HG02642 (cell line): ENCODE results near the gene MN1.

Experiments
- ATAC-seq: cut with Tn5 transposase; IDR thresholded peaks from one replicate; pipeline ENCODE4 v1.9.1; 2021; ENCODE audit warnings: mild to moderate bottlenecking; ENCODE audit not compliant: unreplicated experiment, poor library complexity

The MN1 gene

GRCh38 chr22:27719535-27720227 is 81.9 kb downstream of the MN1 start:
- no peak for ATAC-seq

GRCh38 chr22:27719036-27719347 is 82.6 kb downstream of the MN1 start:
- ATAC-seq, result no peak

GRCh38 chr22:27718186-27719035 is 83.1 kb downstream of the MN1 start:
- no peak for ATAC-seq

- no peak for ATAC-seq
These were observed 84.5 kb downstream of the MN1 start for GRCh38 chr22:27717094-27717493.

DNA sequence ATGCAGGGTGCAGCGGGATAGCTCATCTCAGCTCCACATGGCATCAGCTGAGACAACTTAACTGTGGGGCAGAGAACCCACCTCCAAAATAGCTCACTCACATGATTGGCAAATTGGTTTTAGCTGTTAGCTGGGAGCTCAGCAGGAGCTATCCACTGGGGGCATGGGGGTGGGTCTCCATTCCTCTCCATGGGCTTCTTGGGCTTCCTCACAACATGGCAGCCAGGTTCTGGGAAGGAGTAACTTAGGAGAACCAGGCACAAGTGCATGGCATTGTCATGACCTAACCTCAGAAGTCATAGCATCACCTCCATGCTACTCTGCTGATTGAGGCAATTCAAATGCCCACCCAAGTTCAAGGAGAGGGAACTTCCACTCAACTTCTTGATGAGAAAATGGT is 85.5 kb downstream of the MN1 start:
- no peak for ATAC-seq

- no peak for ATAC-seq
These were observed 86.5 kb downstream of the MN1 start for GRCh38 chr22:27715106-27715505.

DNA sequence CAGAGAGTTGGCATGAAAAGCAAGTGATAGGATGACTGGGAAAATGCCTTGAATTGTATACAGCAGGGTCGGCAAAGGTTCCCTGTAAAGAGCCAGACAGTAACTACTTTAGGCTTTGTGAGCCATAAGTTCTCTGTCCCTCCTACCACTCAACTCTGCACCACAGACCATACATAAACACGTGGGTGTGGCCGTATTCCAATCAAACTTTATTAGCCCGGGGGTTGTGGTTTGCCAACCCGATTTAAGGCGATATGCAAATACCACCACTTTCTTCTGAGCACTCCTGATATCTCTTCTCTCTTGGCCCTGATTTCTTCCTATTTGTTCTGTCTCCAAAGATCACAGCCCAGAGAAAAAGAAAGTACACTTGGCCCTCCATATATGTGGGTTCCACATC is 87.5 kb downstream of the MN1 start:
- ATAC-seq, result no peak

DNA sequence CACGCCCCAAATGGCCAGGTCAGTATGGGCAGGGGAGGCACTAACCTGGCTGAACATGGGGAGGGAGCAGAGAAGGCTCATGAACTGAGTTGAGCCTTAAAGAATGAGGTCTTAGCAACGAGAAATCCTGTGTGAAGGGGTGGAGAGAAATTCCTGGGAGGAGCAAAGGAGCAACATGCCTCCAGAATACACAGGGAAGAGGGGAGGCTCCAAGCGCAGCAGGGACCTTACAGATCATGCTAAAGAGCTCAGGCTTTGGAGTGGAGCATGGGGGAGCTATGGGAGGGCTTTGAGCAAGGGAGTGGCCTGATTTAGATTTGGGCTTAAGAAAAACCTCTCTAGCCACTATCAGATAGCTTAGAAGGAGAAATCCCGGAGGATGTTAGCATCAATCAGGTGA is 88.1 kb downstream of the MN1 start:
- no peak for ATAC-seq

- no peak for ATAC-seq
These were observed 89.8 kb downstream of the MN1 start for GRCh38 chr22:27711756-27712155.

- ATAC-seq, result no peak
These were observed 90.5 kb downstream of the MN1 start for GRCh38 chr22:27711012-27711411.

- no peak for ATAC-seq
These were observed 91.5 kb downstream of the MN1 start for GRCh38 chr22:27709919-27710675.

- no peak for ATAC-seq
These were observed 95.1 kb downstream of the MN1 start for GRCh38 chr22:27706489-27706888.

DNA sequence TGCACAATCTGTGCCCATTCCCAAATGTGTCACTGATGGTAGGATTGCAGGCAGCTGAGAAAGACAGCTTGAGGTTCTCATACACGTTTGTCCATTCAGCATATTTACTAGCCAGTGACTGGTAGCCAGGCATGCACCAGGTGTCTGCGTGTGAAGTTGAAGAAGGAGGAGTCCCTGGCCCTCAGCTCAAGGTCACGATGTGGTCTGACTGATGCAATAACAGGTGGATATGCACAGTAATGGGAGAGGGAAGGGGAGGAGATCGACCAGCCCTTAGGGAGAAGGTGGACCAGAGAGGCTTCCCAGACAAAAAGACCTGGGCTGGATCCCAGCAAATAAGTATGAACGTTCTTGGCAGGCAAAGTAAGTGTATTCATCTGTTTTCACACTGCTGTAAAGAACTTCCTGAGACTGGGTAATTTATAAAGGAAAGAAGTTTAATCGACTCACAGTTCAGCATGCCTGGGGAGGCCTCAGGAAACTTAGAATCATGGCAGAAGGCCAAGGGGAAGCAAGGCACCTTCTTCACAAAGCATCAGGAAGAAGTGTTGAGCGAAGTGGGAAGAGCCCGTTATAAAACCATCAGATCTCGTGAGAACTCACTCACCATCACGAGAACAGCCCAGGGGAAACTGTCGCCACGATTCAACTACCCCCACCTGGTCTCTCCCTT is 96.0 kb downstream of the MN1 start:
- ATAC-seq, result no peak

GRCh38 chr22:27704581-27704980 is 97.0 kb downstream of the MN1 start:
- ATAC-seq, result no peak

DNA sequence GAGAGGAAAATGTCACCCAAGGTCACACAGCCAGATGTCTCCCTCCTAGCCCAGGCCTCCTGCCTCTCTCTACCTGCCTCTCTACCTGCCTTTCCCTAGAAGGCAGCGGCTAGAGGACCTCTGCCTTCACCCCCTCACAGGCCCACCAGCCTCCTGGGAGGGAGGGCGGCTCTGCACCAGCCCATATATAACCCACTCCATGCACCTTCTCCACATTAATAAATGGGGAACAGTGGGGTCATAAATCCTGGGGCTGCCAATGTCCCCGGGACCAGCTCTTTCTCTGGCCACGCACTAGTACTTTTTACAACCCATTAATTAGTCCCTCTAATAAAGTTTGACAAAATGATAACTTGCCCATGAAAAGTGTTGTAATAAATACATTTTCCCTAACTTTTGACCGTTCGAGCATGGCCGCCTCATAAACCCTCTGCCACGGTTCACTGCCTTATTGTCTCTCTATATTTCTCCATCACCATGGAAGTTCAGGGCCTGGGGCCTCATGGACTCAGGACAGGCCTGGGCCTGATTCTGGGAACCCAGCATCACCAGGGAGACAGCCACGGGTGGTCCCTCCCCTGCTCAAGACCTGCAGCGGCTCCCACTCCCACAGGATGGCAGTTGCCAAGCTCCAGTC is 102.1 kb downstream of the MN1 start:
- no peak for ATAC-seq

- no peak for ATAC-seq
These were observed 102.7 kb downstream of the MN1 start for GRCh38 chr22:27698813-27699212.
